GM21528 (cell line): ENCODE data around the gene TRAF2.
A peak's percentile ranks its signal among the peaks of the same experiment; 100 is the strongest.

Experiments used
- ATAC-seq: cut with Tn5 transposase; IDR thresholded peaks from one replicate; pipeline ENCODE4 v1.9.1; 2021; ENCODE audit warnings: mild to moderate bottlenecking, moderate library complexity; ENCODE audit not compliant: unreplicated experiment, low FRiP score

The TRAF2 gene

GRCh38 chr9:136928591-136928990 is 42.3 kb downstream of the TRAF2 start:
- ATAC-seq: no peak

DNA sequence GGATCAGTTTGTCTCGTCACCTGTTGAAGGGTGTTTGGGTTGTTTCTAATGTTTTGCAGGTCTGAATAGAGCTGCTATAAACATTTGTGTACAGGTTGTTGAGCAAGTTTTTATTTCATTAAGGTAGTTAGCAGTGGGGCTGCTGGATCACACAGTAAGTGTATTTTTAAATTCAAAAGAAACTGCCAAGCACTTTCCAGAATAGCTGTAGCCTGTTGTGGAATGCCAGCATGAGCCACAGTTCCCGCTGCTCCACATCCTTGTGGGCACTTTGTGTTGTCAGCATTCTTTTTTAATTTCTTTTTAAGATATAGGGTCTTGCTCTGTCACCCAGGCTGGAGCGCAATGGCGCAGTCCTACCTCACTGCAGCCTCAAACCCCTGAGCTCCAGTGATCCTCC is 43.7 kb downstream of the TRAF2 start:
- ATAC-seq: no peak

GRCh38 chr9:136931611-136932130 is 45.4 kb downstream of the TRAF2 start:
- no peak for ATAC-seq

- ATAC-seq: no peak
Observed at GRCh38 chr9:136934277-136934676, 48.0 kb downstream of the TRAF2 start.

- ATAC-seq: no peak
Observed at GRCh38 chr9:136935651-136936050, 49.3 kb downstream of the TRAF2 start.

DNA sequence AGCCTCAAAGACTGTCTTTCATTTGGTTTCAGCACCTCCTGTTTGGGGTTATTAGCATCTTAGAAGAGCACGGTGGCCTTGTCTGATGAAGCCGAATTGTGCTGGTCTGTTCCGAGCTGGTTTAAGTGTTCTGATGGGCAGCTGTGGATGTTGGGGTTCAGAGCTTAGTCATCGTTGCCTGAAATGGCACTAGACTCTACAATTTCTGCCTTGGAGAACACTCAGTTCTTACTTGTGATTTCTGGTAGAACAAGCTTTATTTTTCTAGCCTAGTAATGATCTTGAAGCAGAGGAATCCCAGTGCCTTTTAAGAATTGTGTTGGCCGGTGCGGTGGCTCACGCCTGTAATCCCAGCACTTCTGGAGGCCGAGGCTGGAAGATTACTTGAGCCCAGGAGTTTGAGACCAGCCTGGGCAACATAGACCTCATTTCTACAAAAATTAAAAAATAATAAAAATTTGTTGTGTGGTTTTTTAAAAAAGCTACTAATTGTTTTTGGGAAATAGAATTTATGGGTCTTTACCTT is 50.4 kb downstream of the TRAF2 start:
- no peak for ATAC-seq

DNA sequence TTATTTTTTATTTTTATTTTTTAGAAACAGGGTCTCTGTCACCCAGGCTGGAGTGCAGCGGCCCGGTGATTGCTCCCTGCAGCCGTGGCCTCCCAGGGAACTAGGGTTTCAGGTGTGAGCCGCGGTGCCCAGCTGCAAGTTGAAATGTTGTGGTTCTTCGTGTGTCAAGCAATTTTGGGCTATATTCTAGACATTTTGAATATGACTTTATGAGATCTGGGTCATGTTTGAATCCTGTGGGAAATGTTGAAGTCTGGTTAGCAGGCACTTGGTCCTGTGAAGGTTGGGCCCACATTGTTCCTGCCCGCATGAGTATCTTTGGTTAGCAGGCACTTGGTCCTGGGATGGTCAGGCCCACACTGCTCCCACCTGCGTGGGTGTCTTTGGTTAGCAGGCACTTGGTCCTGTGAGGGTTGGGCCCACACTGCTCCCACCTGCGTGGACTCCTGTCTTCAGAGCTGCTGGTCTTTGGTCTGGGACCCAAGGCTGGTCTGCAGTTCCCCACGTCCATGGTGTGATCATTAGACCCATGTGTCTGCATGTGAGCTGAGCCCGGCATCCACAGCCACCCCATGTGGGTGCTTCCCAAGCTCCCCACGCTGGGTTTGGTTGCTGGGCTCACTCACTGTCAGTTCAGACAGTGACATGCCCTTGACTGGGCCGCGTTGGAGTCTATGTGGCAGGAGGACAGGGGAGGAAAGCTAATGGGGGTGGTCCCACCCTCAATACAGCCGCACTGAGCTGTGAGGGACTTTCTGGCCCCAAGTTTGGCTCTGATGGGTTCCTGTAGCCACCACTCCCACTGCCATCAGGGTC is 51.1 kb downstream of the TRAF2 start:
- ATAC-seq: no peak

GRCh38 chr9:136939431-136939995 is 53.2 kb downstream of the TRAF2 start:
- ATAC-seq: no peak

DNA sequence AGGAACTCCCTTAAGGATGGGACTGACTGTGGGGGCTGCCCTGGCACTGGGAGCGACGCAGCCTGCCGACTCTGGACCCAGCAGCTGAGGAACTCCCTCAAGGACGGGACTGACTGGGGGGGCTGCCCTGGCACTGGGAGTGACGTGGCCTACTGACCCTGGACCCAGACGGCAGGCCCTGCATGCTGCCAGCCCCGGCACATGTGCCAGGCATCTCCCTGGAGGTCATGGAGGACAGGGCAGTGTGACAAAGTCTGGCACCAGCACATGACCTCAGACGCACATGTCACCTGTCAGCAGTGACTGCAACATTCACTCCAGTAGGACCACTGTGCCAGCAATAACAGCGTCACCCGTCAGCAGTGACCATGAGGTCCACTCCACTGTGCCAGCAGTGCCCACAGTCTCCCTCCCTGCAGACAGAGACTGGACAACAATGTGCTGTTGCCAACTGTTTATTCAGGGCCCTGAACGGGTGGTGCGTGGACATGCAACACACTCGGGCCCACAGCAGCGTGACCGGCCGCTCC is 53.7 kb downstream of the TRAF2 start:
- ATAC-seq: no peak

DNA sequence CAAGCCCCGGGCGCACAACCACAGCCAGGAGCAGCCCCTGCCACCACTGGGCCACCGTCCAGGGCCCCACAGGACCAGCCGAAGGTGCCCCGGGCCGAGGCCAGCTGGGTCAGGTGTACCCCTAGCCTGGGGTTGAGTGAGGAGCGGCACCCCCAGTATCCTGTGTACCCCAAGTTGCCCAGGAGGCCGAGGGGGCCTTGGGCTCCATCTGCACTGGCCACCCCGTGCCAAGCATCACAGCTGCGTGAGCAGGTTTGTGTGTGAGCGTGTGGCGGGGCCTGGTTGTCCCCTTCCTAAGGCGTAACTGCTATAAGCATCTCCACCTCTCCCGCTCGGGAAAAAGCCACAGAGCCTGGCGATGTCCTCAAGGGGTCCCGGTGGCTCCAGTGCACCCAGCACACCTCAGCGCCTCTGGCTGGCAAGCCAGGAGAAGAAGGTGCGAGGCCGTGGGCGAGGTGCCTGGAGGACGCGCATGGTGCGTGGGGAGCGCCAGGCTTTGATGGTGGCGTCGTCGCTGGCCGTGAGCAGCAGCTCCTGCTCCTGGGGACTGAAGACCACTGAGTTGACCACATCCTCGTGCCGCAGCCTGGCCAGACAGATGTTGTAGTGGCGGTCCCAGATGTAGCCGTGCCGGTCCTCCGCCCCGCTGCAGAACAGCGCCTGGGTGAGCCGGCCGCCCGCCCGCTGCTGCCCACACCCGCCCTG is 54.4 kb downstream of the TRAF2 start:
- no peak for ATAC-seq

GRCh38 chr9:136941231-136942111 is 55.2 kb downstream of the TRAF2 start:
- no peak for ATAC-seq

DNA sequence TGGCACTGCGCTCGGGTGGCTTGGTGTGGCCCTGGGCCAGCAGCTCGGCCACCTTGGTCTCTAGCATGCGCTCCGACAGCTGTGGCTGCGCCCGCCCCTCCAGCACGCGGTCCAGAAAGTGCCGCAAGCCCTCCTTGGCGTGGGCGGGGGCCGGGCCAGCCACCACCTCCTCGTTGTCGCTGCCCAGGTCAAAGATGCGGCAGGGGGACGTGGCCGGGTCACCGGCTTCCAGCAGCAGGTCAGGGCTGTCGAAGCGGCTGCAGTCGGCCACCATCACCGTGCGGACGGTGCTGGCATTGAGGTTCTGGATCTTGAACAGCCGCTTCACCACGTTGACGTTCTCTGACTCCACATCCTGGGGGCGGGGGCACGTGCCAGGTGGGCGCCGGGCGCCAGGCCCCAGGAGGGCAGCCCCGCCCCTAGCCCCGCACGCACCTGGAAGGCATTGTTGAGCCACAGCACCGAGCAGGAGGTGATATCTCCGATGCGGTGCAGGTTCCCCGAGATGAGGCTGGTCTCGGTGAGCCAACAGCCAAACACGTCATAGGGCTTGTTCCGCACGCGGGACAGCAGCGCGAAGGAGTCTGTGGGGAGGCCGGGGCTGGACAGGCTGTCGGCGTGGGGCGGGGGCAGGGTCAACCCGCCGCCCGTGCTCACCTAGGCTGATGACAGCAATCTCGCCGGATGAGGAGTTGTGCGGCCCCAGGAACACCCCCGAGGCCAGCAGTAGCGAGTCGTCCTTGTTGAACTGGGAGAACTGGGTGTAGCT is 56.0 kb downstream of the TRAF2 start:
- no peak for ATAC-seq

DNA sequence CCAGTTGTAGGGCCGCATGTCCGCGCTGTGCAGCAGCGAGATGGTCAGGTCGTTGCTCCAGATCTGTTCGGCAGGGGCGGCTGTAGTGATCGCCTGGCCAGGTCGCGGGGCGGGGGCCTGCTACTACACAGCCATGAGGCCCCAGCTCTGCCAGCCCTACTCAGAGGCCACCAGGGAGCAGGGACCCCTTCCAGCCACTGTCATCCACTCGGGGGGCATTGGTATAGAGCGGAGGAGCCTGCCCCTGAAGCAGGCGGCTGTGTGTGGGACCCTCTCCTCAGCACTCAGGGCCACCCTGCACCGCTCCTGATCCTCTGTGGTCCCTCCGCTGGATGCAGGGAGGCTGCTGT is 56.5 kb downstream of the TRAF2 start:
- no peak for ATAC-seq

- peak; percentile 2 for ATAC-seq
Observed at GRCh38 chr9:136943291-136944211, 57.2 kb downstream of the TRAF2 start.

DNA sequence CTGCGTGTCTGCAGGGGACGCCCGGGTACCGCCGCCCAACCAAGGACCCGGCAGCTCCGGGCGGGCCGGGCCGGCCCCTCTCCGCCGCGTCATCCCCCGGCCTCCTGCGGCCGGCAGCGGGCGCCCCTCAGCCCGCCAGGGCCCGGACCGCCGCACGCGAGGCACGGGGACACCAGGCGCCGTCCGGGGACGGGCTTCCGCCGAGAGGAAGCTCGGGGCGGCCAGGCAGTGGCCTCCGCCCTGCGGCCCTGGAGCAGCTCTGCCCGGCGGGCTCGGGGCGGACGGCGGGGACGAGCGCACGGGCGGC is 57.8 kb downstream of the TRAF2 start:
- ATAC-seq: peak; percentile 26

- ATAC-seq: peak; percentile 61
Observed at GRCh38 chr9:136944519-136945332, 58.4 kb downstream of the TRAF2 start, which contains the start of the genes C8G and FBXW5. Gene C8G (plus strand): TSS chr9:136945243. CDS start chr9:136945321, 78 bp downstream. Gene FBXW5 (minus strand): TSS chr9:136944738. CDS start chr9:136944083, 655 bp downstream.
